KMS-11 (cell line): ENCODE measurements around the gene ROCK1.
A peak's percentile ranks its signal among the peaks of the same experiment; 100 is the strongest.

ENCODE experiments used
- H2AFZ ChIP-seq: fragments of 200-600 bp; sonication (generic); 2 replicates; pipeline ENCODE4 v1.6.1; 2016; ENCODE audit warnings: antibody characterized with exemption, mixed run types, low read depth
- H3K27ac ChIP-seq: fragments of 200-600 bp; sonication (generic); 2 replicates; pipeline ENCODE4 v1.6.1; 2016; ENCODE audit warnings: mild to moderate bottlenecking, mixed run types
- H3K27me3 ChIP-seq: fragments of 200-600 bp; sonication (generic); 2 replicates; pipeline ENCODE4 v1.6.1; 2017; ENCODE audit warnings: mild to moderate bottlenecking, low read depth, mixed run types, moderate library complexity; ENCODE audit not compliant: insufficient read depth
- H3K36me3 ChIP-seq: fragments of 200-600 bp; sonication (generic); 2 replicates; pipeline ENCODE4 v1.6.1; 2017; ENCODE audit warnings: mild to moderate bottlenecking, mixed run types; ENCODE audit not compliant: insufficient read depth
- H3K4me1 ChIP-seq: fragments of 200-600 bp; sonication (generic); 2 replicates; pipeline ENCODE4 v1.6.1; 2016; ENCODE audit warnings: mild to moderate bottlenecking, low read depth, mixed run types; ENCODE audit not compliant: poor library complexity, severe bottlenecking
- H3K4me2 ChIP-seq: fragments of 200-600 bp; sonication (generic); 2 replicates; pipeline ENCODE4 v1.7.0; 2016; ENCODE audit warnings: mild to moderate bottlenecking, mixed run types
- H3K4me3 ChIP-seq: fragments of 200-600 bp; sonication (generic); IDR thresholded peaks from 2 replicates; pipeline ENCODE4 v1.6.1; 2017; ENCODE audit warnings: low read depth, low read length, mixed read lengths; ENCODE audit not compliant: insufficient read depth
- H3K79me2 ChIP-seq: fragments of 200-600 bp; sonication (generic); 2 replicates; pipeline ENCODE4 v1.6.1; 2016; ENCODE audit warnings: low read depth, mixed run types; ENCODE audit not compliant: insufficient read depth
- H3K9ac ChIP-seq: fragments of 200-600 bp; sonication (generic); 2 replicates; pipeline ENCODE4 v1.6.1; 2016; ENCODE audit warnings: mild to moderate bottlenecking, mixed run types
- H4K20me1 ChIP-seq: fragments of 200-600 bp; sonication (generic); 2 replicates; pipeline ENCODE4 v1.6.1; 2016; ENCODE audit warnings: mild to moderate bottlenecking, mixed run types; ENCODE audit not compliant: insufficient read depth
- TF ChIP-seq, protein P1 (sequence below): fragments of 200-600 bp; sonication (generic); conservative IDR thresholded peaks from 2 replicates; pipeline ENCODE4 v1.6.1; 2017; ENCODE audit warnings: low read depth, mild to moderate bottlenecking, antibody characterized with exemption, low read length, moderate library complexity, mixed read lengths

Gene ROCK1

DNA sequence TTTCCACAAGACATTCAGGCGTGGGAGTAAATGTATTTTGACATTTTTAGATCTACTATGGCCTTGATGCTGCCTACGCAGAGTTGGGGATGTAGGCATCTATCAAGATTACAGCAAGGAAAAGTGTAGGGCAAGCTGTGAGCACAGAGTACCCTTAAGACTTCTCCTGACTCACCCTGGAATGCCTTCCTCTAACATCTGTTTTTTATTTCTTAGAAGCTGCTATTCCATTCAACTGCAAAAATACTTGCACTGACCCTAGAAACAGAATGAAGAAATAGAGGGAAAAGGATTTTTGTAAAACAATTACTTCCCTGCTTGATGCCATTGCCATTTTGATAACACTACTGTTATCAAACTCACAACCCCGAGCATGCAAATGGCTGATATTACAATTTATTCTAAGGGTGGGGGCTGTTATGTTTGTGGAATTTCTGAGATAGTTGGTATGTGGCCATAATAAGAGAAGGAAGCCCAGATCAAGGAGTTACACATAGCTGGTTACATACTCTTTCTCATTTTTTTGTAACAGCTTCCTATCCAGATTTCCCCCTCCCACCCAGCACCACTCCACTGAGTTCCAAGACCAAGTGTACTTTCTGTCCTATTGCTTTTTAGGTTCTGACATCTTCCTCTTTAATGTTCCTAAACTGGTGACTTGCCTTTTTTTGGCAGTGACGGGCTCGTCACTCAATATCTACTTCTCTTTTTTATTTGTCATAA lies 6.0 kb upstream of the ROCK1 start:
- no peaks in the 10 kb centered on the region for H3K27me3 ChIP-seq
- TF ChIP-seq, protein P1, sequence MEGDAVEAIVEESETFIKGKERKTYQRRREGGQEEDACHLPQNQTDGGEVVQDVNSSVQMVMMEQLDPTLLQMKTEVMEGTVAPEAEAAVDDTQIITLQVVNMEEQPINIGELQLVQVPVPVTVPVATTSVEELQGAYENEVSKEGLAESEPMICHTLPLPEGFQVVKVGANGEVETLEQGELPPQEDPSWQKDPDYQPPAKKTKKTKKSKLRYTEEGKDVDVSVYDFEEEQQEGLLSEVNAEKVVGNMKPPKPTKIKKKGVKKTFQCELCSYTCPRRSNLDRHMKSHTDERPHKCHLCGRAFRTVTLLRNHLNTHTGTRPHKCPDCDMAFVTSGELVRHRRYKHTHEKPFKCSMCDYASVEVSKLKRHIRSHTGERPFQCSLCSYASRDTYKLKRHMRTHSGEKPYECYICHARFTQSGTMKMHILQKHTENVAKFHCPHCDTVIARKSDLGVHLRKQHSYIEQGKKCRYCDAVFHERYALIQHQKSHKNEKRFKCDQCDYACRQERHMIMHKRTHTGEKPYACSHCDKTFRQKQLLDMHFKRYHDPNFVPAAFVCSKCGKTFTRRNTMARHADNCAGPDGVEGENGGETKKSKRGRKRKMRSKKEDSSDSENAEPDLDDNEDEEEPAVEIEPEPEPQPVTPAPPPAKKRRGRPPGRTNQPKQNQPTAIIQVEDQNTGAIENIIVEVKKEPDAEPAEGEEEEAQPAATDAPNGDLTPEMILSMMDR: no peak
- no peaks in the 10 kb centered on the region for H3K79me2 ChIP-seq
- peaks cover 7% of the 10 kb centered on the region for H3K4me1 ChIP-seq
- no peak overlapping the region for H3K9ac ChIP-seq
- no peak overlapping the region for H2AFZ ChIP-seq
- H3K4me3 ChIP-seq: no peak overlapping the region
- H4K20me1 ChIP-seq: no peaks in the 10 kb centered on the region
- no peak overlapping the region for H3K27ac ChIP-seq
- H3K36me3 ChIP-seq: no peaks in the 10 kb centered on the region
- H3K4me2 ChIP-seq: no peak overlapping the region

DNA sequence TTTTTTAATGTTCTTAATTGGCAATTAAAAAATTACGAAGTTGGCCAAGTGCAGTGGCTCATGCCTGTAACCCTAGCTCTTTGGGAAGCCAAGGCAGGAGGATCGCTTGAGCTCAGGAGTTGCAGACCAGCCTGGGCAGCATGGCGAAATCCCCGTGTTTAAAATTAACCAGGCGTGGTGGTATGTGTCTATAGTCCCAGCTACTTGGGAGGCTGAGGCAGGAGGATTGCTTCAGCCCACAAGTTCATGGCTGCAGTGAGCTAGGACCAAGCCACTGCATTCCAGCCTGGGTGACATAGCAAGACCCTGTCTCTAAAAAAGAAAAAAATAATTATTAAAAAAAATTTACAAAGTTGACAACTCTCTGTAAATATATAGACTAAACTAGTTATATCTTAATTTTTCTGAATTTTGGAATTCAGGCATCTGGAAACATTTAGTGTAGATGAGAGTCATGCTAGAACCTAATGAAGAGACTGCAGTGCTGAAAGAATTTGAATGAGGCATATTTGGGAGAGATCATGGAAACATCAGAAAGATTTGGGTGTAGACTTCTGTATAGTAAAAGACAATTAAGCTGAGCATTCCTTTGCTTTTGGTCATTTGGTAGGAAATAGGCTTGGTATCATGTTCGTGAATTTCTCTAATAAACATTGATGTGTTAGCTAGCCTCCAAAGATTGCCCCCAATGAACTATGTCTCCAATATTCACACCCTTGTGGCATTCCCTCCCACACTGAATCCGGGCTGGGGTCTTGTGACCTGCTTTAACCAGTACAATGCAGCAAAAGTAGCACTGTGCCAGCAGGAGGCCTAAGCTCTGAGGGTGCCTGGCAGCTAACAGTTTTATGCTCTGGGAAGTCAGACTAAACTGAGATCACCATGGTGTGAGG lies 4.2 kb upstream of the ROCK1 start:
- no peaks in the 10 kb centered on the region for H3K36me3 ChIP-seq
- H3K4me3 ChIP-seq: no peak overlapping the region
- no peaks in the 10 kb centered on the region for H3K27me3 ChIP-seq
- H3K79me2 ChIP-seq: peaks cover under 1% of the 10 kb centered on the region; the same call in 1 of the 2 replicates
- peaks cover 9% of the 10 kb centered on the region for H3K4me1 ChIP-seq
- no peak overlapping the region for H3K9ac ChIP-seq
- no peak overlapping the region for H3K27ac ChIP-seq
- H3K4me2 ChIP-seq: no peak overlapping the region
- no peak overlapping the region for H2AFZ ChIP-seq
- H4K20me1 ChIP-seq: no peaks in the 10 kb centered on the region
- TF ChIP-seq, protein P1: no peak

DNA sequence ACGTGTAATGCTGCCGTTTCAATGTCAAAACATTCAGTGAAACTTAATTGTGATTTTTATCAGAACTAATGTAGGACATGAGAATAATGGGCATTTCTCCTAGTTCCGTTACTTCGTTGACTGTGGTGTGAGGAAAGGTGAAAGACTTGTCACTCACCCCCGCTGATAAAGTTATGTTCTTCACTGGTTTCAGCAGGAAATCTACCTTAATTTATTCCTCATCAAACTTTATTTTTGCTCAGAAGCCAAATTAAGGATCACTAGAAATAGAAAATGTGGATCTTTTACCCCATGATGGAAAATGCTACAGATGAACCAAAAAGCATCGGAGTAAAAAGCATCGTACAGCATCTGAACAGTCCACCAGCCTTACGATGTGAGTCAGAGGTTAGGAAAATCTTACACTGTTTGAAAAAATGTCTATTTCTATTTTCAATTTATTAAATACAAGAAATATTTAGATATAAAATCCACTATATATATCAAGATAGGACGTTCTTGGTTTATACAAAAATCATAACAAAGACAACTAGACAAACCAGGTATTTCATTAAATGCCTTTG lies 1.0 kb upstream of the ROCK1 start:
- Histone ChIP-seq H3K9ac (peak overlapping the region; percentile 46; the same call in 1 of the 2 replicates), H3K36me3 (no peaks in the 10 kb centered on the region), H4K20me1 (peaks cover 16% of the 10 kb centered on the region; the same call in 1 of the 2 replicates), H2AFZ (peak overlapping the region; percentile 70), H3K79me2 (peaks cover 32% of the 10 kb centered on the region), H3K4me1 (peaks cover 25% of the 10 kb centered on the region), H3K4me2 (peak overlapping the region; percentile 70), H3K27ac (no peak overlapping the region; the same call in 1 of the 2 replicates), H3K27me3 (no peaks in the 10 kb centered on the region), H3K4me3 (no peak overlapping the region)
- TF ChIP-seq, protein P1: no peak

DNA sequence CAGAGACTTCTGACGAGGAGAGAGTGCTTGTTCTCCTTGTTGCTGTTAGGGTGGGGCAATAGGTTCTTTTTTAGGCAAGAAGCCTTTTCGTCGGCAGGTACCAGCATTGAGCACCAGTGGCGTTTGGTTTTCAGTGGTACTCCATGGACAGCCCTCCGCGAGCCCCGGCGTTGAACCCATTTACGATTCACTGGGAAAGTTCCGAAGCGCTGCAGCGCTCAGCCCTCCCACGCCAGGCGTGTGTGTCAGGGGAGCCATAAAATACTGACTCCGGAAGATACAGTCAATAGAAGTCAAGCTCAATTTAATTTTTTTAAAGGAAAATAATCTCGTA lies 494 bp upstream of the ROCK1 start:
- TF ChIP-seq, protein P1: no peak
- Histone ChIP-seq H3K27ac (peak overlapping the region; percentile 56), H3K4me2 (peak overlapping the region; percentile 70)

More for the DNA sequence above, 494 bp upstream of the ROCK1 start:
- peaks cover 30% of the 10 kb centered on the region for H3K4me1 ChIP-seq
- no peaks in the 10 kb centered on the region for H3K27me3 ChIP-seq
- no peaks in the 10 kb centered on the region for H3K36me3 ChIP-seq
- no peak overlapping the region for H3K4me3 ChIP-seq
- peak overlapping the region; percentile 46; the same call in 1 of the 2 replicates for H3K9ac ChIP-seq
- H2AFZ ChIP-seq: peak overlapping the region; percentile 70
- peaks cover 37% of the 10 kb centered on the region for H3K79me2 ChIP-seq
- H4K20me1 ChIP-seq: peaks cover 16% of the 10 kb centered on the region
